ENCODE results near the gene ZNF177. TPM values are rescaled to one million over a fixed set of nuclear protein-coding genes. Genes with fewer than 3 reads are reported as not detected.
A peak's percentile ranks its signal among the peaks of the same experiment; 100 is the strongest.
"Not testable (repeated sequence)": the region's sequence is repeated elsewhere in the genome, so short reads cannot be mapped to it uniquely, and the experiment has no call there.

The ZNF177 gene
- 2.9 TPM for polyA plus RNA-seq (2013, experiment 1 of 2)
- 3.2 TPM for polyA plus RNA-seq (2013, experiment 2 of 2)

GRCh38 chr19:9362905-9363304 is at the start of gene ZNF177:
TSS of gene ZNF177 (plus strand) at chr19:9363013. CDS start at chr19:9378312, 15,299 bp downstream.
- Histone ChIP-seq H3K27me3 (ENCODE audit: insufficient read depth, low read length, poor library complexity) (no peaks in the 10 kb centered on the region), H3K27ac (ENCODE audit: low read depth, low read length) (no peak within 1 kb of the TSS), H3K79me1 (ENCODE audit: low read length) (no peaks in the 10 kb centered on the region), H3K36me3 (ENCODE audit: control insufficient read depth, insufficient read depth, low read length) (no peaks in the 10 kb centered on the region), H4K5ac (ENCODE audit: low read length) (no peak within 1 kb of the TSS), H3K23ac (ENCODE audit: low read length) (no peak within 1 kb of the TSS), H2AK5ac (ENCODE audit: low read length) (no peak within 1 kb of the TSS), H2BK15ac (replicated peaks; ENCODE audit: low read depth) (no peak within 1 kb of the TSS), H2BK5ac (ENCODE audit: low read length) (no peak within 1 kb of the TSS), H2BK120ac (ENCODE audit: low read depth, low read length) (no peak within 1 kb of the TSS), H3K56ac (ENCODE audit: low read length) (no peak within 1 kb of the TSS), H3K4me2 (ENCODE audit: low read length) (no peak within 1 kb of the TSS), H3K18ac (ENCODE audit: low read length) (no peak within 1 kb of the TSS), H4K8ac (ENCODE audit: low read depth, low read length) (no peak within 1 kb of the TSS), H3K4me3 (ENCODE audit: low read length) (no peak within 1 kb of the TSS), H3K4ac (ENCODE audit: low read depth, low read length) (no peak within 1 kb of the TSS), H3K79me2 (ENCODE audit: control insufficient read depth, insufficient read depth, low read length) (no peaks in the 10 kb centered on the region), H3K9ac (ENCODE audit: low read length) (no peak within 1 kb of the TSS), H3K4me1 (ENCODE audit: control insufficient read depth, low read depth, low read length) (no peaks in the 10 kb centered on the region)
- WGBS (ENCODE audit: extremely low coverage, insufficient coverage, low lambda C conversion rate), result no CpG with 5 or more reads among the region's 28 CpGs
- no peak for DNase-seq

- no peak for DNase-seq
- Histone ChIP-seq H3K4ac (ENCODE audit: low read depth, low read length) (no peak overlapping the region), H3K79me1 (ENCODE audit: low read length) (no peaks in the 10 kb centered on the region), H3K36me3 (ENCODE audit: control insufficient read depth, insufficient read depth, low read length) (no peaks in the 10 kb centered on the region), H2BK120ac (ENCODE audit: low read depth, low read length) (no peak overlapping the region), H3K23ac (ENCODE audit: low read length) (no peak overlapping the region), H3K18ac (ENCODE audit: low read length) (no peak overlapping the region), H2BK15ac (replicated peaks; ENCODE audit: low read depth) (no peak overlapping the region), H3K56ac (ENCODE audit: low read length) (no peak overlapping the region), H4K5ac (ENCODE audit: low read length) (no peak overlapping the region), H3K4me3 (ENCODE audit: low read length) (no peak overlapping the region), H2AK5ac (ENCODE audit: low read length) (no peak overlapping the region), H3K4me2 (ENCODE audit: low read length) (no peak overlapping the region), H3K27ac (ENCODE audit: low read depth, low read length) (no peak overlapping the region), H4K8ac (ENCODE audit: low read depth, low read length) (no peak overlapping the region), H3K79me2 (ENCODE audit: control insufficient read depth, insufficient read depth, low read length) (no peaks in the 10 kb centered on the region), H2BK5ac (ENCODE audit: low read length) (no peak overlapping the region), H3K9ac (ENCODE audit: low read length) (no peak overlapping the region), H3K27me3 (ENCODE audit: insufficient read depth, low read length, poor library complexity) (no peaks in the 10 kb centered on the region), H3K4me1 (ENCODE audit: control insufficient read depth, low read depth, low read length) (no peaks in the 10 kb centered on the region)
- no CpG with 5 or more reads among the region's 4 CpGs for WGBS (ENCODE audit: extremely low coverage, insufficient coverage, low lambda C conversion rate)
Measured at GRCh38 chr19:9313756-9314155, 49.1 kb upstream of the ZNF177 start.

GRCh38 chr19:9321338-9321737 is 41.5 kb upstream of the ZNF177 start:
- H4K8ac ChIP-seq (ENCODE audit: low read depth, low read length), result no peak overlapping the region
- no peak overlapping the region for H3K9ac ChIP-seq (ENCODE audit: low read length)
- no CpG with 5 or more reads among the region's 23 CpGs for WGBS (ENCODE audit: extremely low coverage, insufficient coverage, low lambda C conversion rate)
- no peak overlapping the region for H2BK15ac ChIP-seq (replicated peaks; ENCODE audit: low read depth)
- no peak overlapping the region for H3K18ac ChIP-seq (ENCODE audit: low read length)
- H2AK5ac ChIP-seq (ENCODE audit: low read length), result no peak overlapping the region
- H4K5ac ChIP-seq (ENCODE audit: low read length), result no peak overlapping the region
- peaks cover 3% of the 10 kb centered on the region for H3K4me1 ChIP-seq (ENCODE audit: control insufficient read depth, low read depth, low read length)
- no peaks in the 10 kb centered on the region for H3K27me3 ChIP-seq (ENCODE audit: insufficient read depth, low read length, poor library complexity)
- no peak overlapping the region for H3K4me2 ChIP-seq (ENCODE audit: low read length)
- H3K56ac ChIP-seq (ENCODE audit: low read length), result no peak overlapping the region
- H2BK120ac ChIP-seq (ENCODE audit: low read depth, low read length), result no peak overlapping the region
- H2BK5ac ChIP-seq (ENCODE audit: low read length), result no peak overlapping the region
- H3K4me3 ChIP-seq (ENCODE audit: low read length), result no peak overlapping the region
- no peaks in the 10 kb centered on the region for H3K36me3 ChIP-seq (ENCODE audit: control insufficient read depth, insufficient read depth, low read length)
- H3K79me1 ChIP-seq (ENCODE audit: low read length), result peaks cover 5% of the 10 kb centered on the region
- H3K27ac ChIP-seq (ENCODE audit: low read depth, low read length), result no peak overlapping the region
- peaks cover 8% of the 10 kb centered on the region for H3K79me2 ChIP-seq (ENCODE audit: control insufficient read depth, insufficient read depth, low read length)
- DNase-seq, result no peak
- H3K23ac ChIP-seq (ENCODE audit: low read length), result no peak overlapping the region
- no peak overlapping the region for H3K4ac ChIP-seq (ENCODE audit: low read depth, low read length)

DNA sequence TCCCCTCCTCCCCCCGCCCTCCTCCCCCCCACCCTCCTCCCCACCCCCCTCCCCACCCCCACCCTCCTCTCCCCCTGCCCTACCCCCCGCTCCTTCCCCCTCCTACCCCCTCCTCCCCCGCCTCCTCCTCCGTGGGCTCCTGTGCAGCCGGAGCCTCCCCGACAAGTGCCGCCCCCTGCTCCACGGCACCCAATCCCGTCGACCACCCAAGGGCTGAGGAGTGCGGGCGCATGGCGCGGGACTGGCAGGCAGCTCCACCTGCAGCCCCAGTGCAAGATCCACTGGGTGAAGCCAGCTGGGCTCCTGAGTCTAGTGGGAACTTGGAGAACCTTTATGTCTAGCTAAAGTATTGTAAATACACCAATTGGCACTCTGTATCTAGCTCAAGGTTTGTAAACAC is 41.1 kb upstream of the ZNF177 start:
- not testable (repeated sequence) for H3K4me2 ChIP-seq (ENCODE audit: low read length); H4K5ac ChIP-seq (ENCODE audit: low read length); H3K79me1 ChIP-seq (ENCODE audit: low read length); H2BK120ac ChIP-seq (ENCODE audit: low read depth, low read length); H2AK5ac ChIP-seq (ENCODE audit: low read length); H3K79me2 ChIP-seq (ENCODE audit: control insufficient read depth, insufficient read depth, low read length); H3K18ac ChIP-seq (ENCODE audit: low read length); H3K4me1 ChIP-seq (ENCODE audit: control insufficient read depth, low read depth, low read length); H3K23ac ChIP-seq (ENCODE audit: low read length); H2BK5ac ChIP-seq (ENCODE audit: low read length); DNase-seq; H3K27me3 ChIP-seq (ENCODE audit: insufficient read depth, low read length, poor library complexity); H3K4ac ChIP-seq (ENCODE audit: low read depth, low read length); H2BK15ac ChIP-seq (replicated peaks; ENCODE audit: low read depth); H3K9ac ChIP-seq (ENCODE audit: low read length); H4K8ac ChIP-seq (ENCODE audit: low read depth, low read length); H3K4me3 ChIP-seq (ENCODE audit: low read length); H3K56ac ChIP-seq (ENCODE audit: low read length); H3K27ac ChIP-seq (ENCODE audit: low read depth, low read length); H3K36me3 ChIP-seq (ENCODE audit: control insufficient read depth, insufficient read depth, low read length)
- no CpG with 5 or more reads among the region's 14 CpGs for WGBS (ENCODE audit: extremely low coverage, insufficient coverage, low lambda C conversion rate)

- not testable (repeated sequence) for H3K4ac ChIP-seq (ENCODE audit: low read depth, low read length); DNase-seq; H3K4me2 ChIP-seq (ENCODE audit: low read length); H3K4me3 ChIP-seq (ENCODE audit: low read length); H3K9ac ChIP-seq (ENCODE audit: low read length); H4K8ac ChIP-seq (ENCODE audit: low read depth, low read length); H3K18ac ChIP-seq (ENCODE audit: low read length); H4K5ac ChIP-seq (ENCODE audit: low read length); H2BK15ac ChIP-seq (replicated peaks; ENCODE audit: low read depth); H2BK120ac ChIP-seq (ENCODE audit: low read depth, low read length); H3K27ac ChIP-seq (ENCODE audit: low read depth, low read length); H2AK5ac ChIP-seq (ENCODE audit: low read length); H2BK5ac ChIP-seq (ENCODE audit: low read length); H3K4me1 ChIP-seq (ENCODE audit: control insufficient read depth, low read depth, low read length); H3K79me1 ChIP-seq (ENCODE audit: low read length); H3K79me2 ChIP-seq (ENCODE audit: control insufficient read depth, insufficient read depth, low read length); H3K23ac ChIP-seq (ENCODE audit: low read length); H3K56ac ChIP-seq (ENCODE audit: low read length); H3K27me3 ChIP-seq (ENCODE audit: insufficient read depth, low read length, poor library complexity); H3K36me3 ChIP-seq (ENCODE audit: control insufficient read depth, insufficient read depth, low read length)
- no CpG with 5 or more reads among the region's 10 CpGs for whole genome bisulfite sequencing (ENCODE audit: extremely low coverage, insufficient coverage, low lambda C conversion rate)
Measured at GRCh38 chr19:9322201-9322600, 40.6 kb upstream of the ZNF177 start.

DNA sequence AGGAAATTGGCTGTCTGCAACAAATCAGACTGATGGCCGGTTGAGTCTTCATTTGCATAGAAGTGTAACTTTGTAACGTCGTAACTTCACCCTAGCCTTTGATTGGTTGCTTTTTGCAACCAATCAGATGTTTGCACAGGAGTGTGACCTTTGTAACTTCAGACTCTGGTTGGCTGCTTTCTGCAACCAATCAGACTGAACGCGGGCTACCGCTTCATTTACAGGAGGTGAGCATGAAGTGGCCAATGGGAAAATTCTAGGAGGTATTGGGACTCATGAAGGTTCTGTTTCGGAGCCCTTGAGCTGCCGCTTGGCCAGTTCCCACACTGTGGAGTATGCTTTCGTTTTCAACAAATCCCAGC is 39.3 kb upstream of the ZNF177 start:
- Histone ChIP-seq H2BK5ac (ENCODE audit: low read length) (no peak overlapping the region), H3K27ac (ENCODE audit: low read depth, low read length) (peak overlapping the region; percentile 29), H3K79me2 (ENCODE audit: control insufficient read depth, insufficient read depth, low read length) (peaks cover 8% of the 10 kb centered on the region), H3K4me3 (ENCODE audit: low read length) (no peak overlapping the region), H3K4ac (ENCODE audit: low read depth, low read length) (no peak overlapping the region), H3K79me1 (ENCODE audit: low read length) (peaks cover 5% of the 10 kb centered on the region), H2BK15ac (replicated peaks; ENCODE audit: low read depth) (no peak overlapping the region), H4K8ac (ENCODE audit: low read depth, low read length) (no peak overlapping the region), H3K27me3 (ENCODE audit: insufficient read depth, low read length, poor library complexity) (no peaks in the 10 kb centered on the region), H3K9ac (ENCODE audit: low read length) (peak overlapping the region; percentile 8), H3K4me1 (ENCODE audit: control insufficient read depth, low read depth, low read length) (peaks cover 3% of the 10 kb centered on the region), H2AK5ac (ENCODE audit: low read length) (no peak overlapping the region), H3K18ac (ENCODE audit: low read length) (no peak overlapping the region), H2BK120ac (ENCODE audit: low read depth, low read length) (no peak overlapping the region), H3K23ac (ENCODE audit: low read length) (no peak overlapping the region), H3K56ac (ENCODE audit: low read length) (peak overlapping the region; percentile 12), H4K5ac (ENCODE audit: low read length) (no peak overlapping the region), H3K4me2 (ENCODE audit: low read length) (peak overlapping the region; percentile 5), H3K36me3 (ENCODE audit: control insufficient read depth, insufficient read depth, low read length) (no peaks in the 10 kb centered on the region)
- WGBS (ENCODE audit: extremely low coverage, insufficient coverage, low lambda C conversion rate), result no CpG with 5 or more reads among the region's 9 CpGs
- peak; percentile 82 for DNase-seq

Measured in mesendoderm (in vitro differentiated cells).